ENCODE data around the gene CDKAL1. TPM values are rescaled to one million over a fixed set of nuclear protein-coding genes. Genes with fewer than 3 reads are reported as not detected.

The CDKAL1 gene
- total and polyA plus RNA-seq, 2 of the 13 experiments (the other 11 are each of a cell fraction or from before 2014, with no cell fraction given): 9.5 to 27.7 TPM

GRCh38 chr6:20810727-20811108, 276.5 kb downstream of the CDKAL1 start (continued):
- no peak for TF ChIP-seq ZNF503 (CRISPR knock-in tag; IDR thresholded peaks at IDR 0.05)

- intact Hi-C loops (cut with micrococcal nuclease; ENCODE audit: unreplicated experiment): no loop called here
- no peak for TF ChIP-seq ZNF280B (CRISPR knock-in tag; IDR thresholded peaks at IDR 0.05; ENCODE audit: borderline replicate concordance)
- peak; percentile 66 for TF ChIP-seq ZNF652 (CRISPR knock-in tag; IDR thresholded peaks at IDR 0.05; ENCODE audit: borderline replicate concordance, low read depth)
- 73% methylated on average over 6 of the region's 6 CpGs for WGBS (ENCODE audit: low lambda C conversion rate)
- no peak overlapping the region for H3K27ac ChIP-seq (ENCODE audit: extremely low read length, insufficient read depth, low read length)
- no peaks in the 10 kb centered on the region for H3K79me2 ChIP-seq (ENCODE audit: insufficient read depth, low read length)
- DNase-seq (ENCODE audit: low spot score): no peak
- ATAC-seq: no peak
- H3K4me2 ChIP-seq (ENCODE audit: low read depth, low read length): no peak overlapping the region
- no peak overlapping the region for H2AFZ ChIP-seq (ENCODE audit: low read length)
- peak; percentile 58 for FAIRE-seq
- CTCF ChIA-PET (ENCODE audit: low intra/inter-chr PET ratio, low total read pairs): no interaction called here
- no peaks in the 10 kb centered on the region; a peak in 1 of 5 replicates for H3K36me3 ChIP-seq (replicated peaks in 1 of 2; ENCODE audit: control insufficient read depth in 1 of 2, insufficient read depth in 2 of 2, low read length in 2 of 2)
- H3K9ac ChIP-seq (ENCODE audit: insufficient read depth, low read depth, low read length): no peak overlapping the region
- H4K20me1 ChIP-seq (ENCODE audit: insufficient read depth, low read length): no peaks in the 10 kb centered on the region
- peaks cover 8% of the 10 kb centered on the region; the same call in 1 of the 2 replicates for H3K9me3 ChIP-seq (ENCODE audit: low read length)
- BruUV-seq (replicated peaks): no TSS peak
- in situ Hi-C loops (cut with HindIII; ENCODE audit: extremely low pct_ligation_motif_present, low pct_unique_long_range_greater_than_20kb): no loop called here
- POLR2A ChIA-PET: no interaction called here
- H3K4me1 ChIP-seq (ENCODE audit: insufficient read depth, low read length): no peaks in the 10 kb centered on the region
- H3K4me3 ChIP-seq (replicated peaks in 1 of 3; ENCODE audit: insufficient read depth in 1 of 3, low read depth in 2 of 3, low read length in 3 of 3): no peak overlapping the region
- no peaks in the 10 kb centered on the region for H3K27me3 ChIP-seq (ENCODE audit: control insufficient read depth in 1 of 2, insufficient read depth in 2 of 2, low read length in 2 of 2)
Measured at GRCh38 chr6:20811109-20811761, 277.0 kb downstream of the CDKAL1 start.
